ENCODE measurements around the gene ADH4. TPM values are rescaled to one million over a fixed set of nuclear protein-coding genes. Genes with fewer than 3 reads are reported as not detected.

Gene ADH4
- total RNA-seq, 2 experiments from 2014 or later: not detected

- ChIA-PET CTCF (no interaction called here), POLR2A (no interaction called here)
- no peak overlapping the region for H3K27ac ChIP-seq (ENCODE audit: low read depth in 1 of 2, low read length in 2 of 2)
Measured at GRCh38 chr4:99104153-99104552, 39.9 kb downstream of the ADH4 start.

DNA sequence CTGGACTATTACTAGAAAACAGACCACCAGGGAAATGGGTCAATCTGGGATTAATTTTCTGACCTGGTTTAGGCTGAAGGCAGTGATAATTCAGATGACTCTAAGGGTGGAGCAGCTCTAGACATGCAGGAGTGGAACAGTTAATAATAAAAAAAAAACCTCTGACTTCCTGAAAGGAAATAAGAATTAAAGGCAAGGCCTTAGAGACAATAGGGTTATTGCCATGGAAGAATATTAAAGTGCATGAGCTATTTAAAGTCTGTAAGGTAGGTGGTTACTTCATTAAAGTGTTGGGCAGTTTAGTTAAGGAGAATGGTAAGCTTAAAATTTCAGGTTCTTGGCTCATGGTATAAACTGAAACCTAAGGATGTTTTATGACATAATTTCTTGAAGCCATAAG, 40.9 kb downstream of the ADH4 start:
- intact Hi-C loops (cut with DNase I, micrococcal nuclease): no loop called here
- DNase-seq (no peak), ATAC-seq (ENCODE audit: poor library complexity) (no peak)
- H3K4me3 ChIP-seq (ENCODE audit: low read length): no peak overlapping the region
- H3K36me3 ChIP-seq (ENCODE audit: insufficient read depth, low read length): no peaks in the 10 kb centered on the region
- CTCF ChIA-PET: no interaction called here
- no peaks in the 10 kb centered on the region for H3K27me3 ChIP-seq (ENCODE audit: control insufficient read depth in 1 of 2, insufficient read depth in 2 of 2, low read length in 2 of 2)
- POLR2A ChIA-PET: no interaction called here
- H3K36me3 Mint-ChIP-seq (ENCODE audit: low read depth): no peaks in the 10 kb centered on the region
- no peaks in the 10 kb centered on the region for H3K9me3 Mint-ChIP-seq
- H3K4me1 ChIP-seq (ENCODE audit: insufficient read depth, low read length): no peaks in the 10 kb centered on the region
- H3K27ac Mint-ChIP-seq: no peak overlapping the region
- TF ChIP-seq, protein P1, sequence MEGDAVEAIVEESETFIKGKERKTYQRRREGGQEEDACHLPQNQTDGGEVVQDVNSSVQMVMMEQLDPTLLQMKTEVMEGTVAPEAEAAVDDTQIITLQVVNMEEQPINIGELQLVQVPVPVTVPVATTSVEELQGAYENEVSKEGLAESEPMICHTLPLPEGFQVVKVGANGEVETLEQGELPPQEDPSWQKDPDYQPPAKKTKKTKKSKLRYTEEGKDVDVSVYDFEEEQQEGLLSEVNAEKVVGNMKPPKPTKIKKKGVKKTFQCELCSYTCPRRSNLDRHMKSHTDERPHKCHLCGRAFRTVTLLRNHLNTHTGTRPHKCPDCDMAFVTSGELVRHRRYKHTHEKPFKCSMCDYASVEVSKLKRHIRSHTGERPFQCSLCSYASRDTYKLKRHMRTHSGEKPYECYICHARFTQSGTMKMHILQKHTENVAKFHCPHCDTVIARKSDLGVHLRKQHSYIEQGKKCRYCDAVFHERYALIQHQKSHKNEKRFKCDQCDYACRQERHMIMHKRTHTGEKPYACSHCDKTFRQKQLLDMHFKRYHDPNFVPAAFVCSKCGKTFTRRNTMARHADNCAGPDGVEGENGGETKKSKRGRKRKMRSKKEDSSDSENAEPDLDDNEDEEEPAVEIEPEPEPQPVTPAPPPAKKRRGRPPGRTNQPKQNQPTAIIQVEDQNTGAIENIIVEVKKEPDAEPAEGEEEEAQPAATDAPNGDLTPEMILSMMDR (IDR thresholded peaks at IDR 0.05): no peak
- no peaks in the 10 kb centered on the region for H3K4me1 Mint-ChIP-seq (ENCODE audit: low read depth)
- H3K27me3 Mint-ChIP-seq: no peaks in the 10 kb centered on the region
- no peak overlapping the region for H3K27ac ChIP-seq (ENCODE audit: low read depth in 1 of 2, low read length in 2 of 2)
- H3K9me3 ChIP-seq (ENCODE audit: control insufficient read depth in 1 of 2, insufficient read depth in 1 of 2, low read length in 2 of 2): no peaks in the 10 kb centered on the region
- no peak overlapping the region for H3K4me3 Mint-ChIP-seq

More at GRCh38 chr4:99104153-99104552, 39.9 kb downstream of the ADH4 start:
- no peaks in the 10 kb centered on the region for H3K27me3 Mint-ChIP-seq
- no peaks in the 10 kb centered on the region for H3K27me3 ChIP-seq (ENCODE audit: control insufficient read depth in 1 of 2, insufficient read depth in 2 of 2, low read length in 2 of 2)
- no peaks in the 10 kb centered on the region for H3K36me3 ChIP-seq (ENCODE audit: insufficient read depth, low read length)
- TF ChIP-seq, protein P1 (IDR thresholded peaks at IDR 0.05): no peak
- peaks cover 2% of the 10 kb centered on the region for H3K9me3 Mint-ChIP-seq
- no peak overlapping the region for H3K4me3 ChIP-seq (ENCODE audit: low read length)
- no peaks in the 10 kb centered on the region for H3K36me3 Mint-ChIP-seq (ENCODE audit: low read depth)
- ATAC-seq (ENCODE audit: poor library complexity) (no peak), DNase-seq (no peak)
- no peaks in the 10 kb centered on the region for H3K9me3 ChIP-seq (ENCODE audit: control insufficient read depth in 1 of 2, insufficient read depth in 1 of 2, low read length in 2 of 2)
- intact Hi-C loops (cut with DNase I, micrococcal nuclease): no loop called here
- no peak overlapping the region for H3K4me3 Mint-ChIP-seq
- no peaks in the 10 kb centered on the region for H3K4me1 ChIP-seq (ENCODE audit: insufficient read depth, low read length)
- H3K27ac Mint-ChIP-seq: no peak overlapping the region
- H3K4me1 Mint-ChIP-seq (ENCODE audit: low read depth): no peaks in the 10 kb centered on the region

GRCh38 chr4:99102634-99103033, 41.5 kb downstream of the ADH4 start:
- H3K27ac Mint-ChIP-seq: no peak overlapping the region
- no peak for ATAC-seq (ENCODE audit: poor library complexity)
- TF ChIP-seq, protein P1 (IDR thresholded peaks at IDR 0.05): no peak
- Histone ChIP-seq H3K27ac (ENCODE audit: low read depth in 1 of 2, low read length in 2 of 2) (no peak overlapping the region), H3K4me1 (ENCODE audit: insufficient read depth, low read length) (no peaks in the 10 kb centered on the region), H3K27me3 (ENCODE audit: control insufficient read depth in 1 of 2, insufficient read depth in 2 of 2, low read length in 2 of 2) (no peaks in the 10 kb centered on the region), H3K4me3 (ENCODE audit: low read length) (no peak overlapping the region), H3K9me3 (ENCODE audit: control insufficient read depth in 1 of 2, insufficient read depth in 1 of 2, low read length in 2 of 2) (no peaks in the 10 kb centered on the region), H3K36me3 (ENCODE audit: insufficient read depth, low read length) (no peaks in the 10 kb centered on the region)
- H3K4me3 Mint-ChIP-seq: no peak overlapping the region
- H3K4me1 Mint-ChIP-seq (ENCODE audit: low read depth): no peaks in the 10 kb centered on the region
- H3K36me3 Mint-ChIP-seq (ENCODE audit: low read depth): no peaks in the 10 kb centered on the region
- DNase-seq: no peak
- H3K27me3 Mint-ChIP-seq: no peaks in the 10 kb centered on the region
- no peaks in the 10 kb centered on the region for H3K9me3 Mint-ChIP-seq
- CTCF ChIA-PET: no interaction called here
- intact Hi-C loops (cut with DNase I, micrococcal nuclease): no loop called here
- POLR2A ChIA-PET: no interaction called here
